CD4-positive, alpha-beta T cell (primary cell): ENCODE data around the gene KRTAP5-2. TPM values are rescaled to one million over a fixed set of nuclear protein-coding genes. Genes with fewer than 3 reads are reported as not detected.
A peak's percentile ranks its signal among the peaks of the same experiment; 100 is the strongest.

Experiments used
- ATAC-seq: fragments of 200-7000 bp; cut with Tn5 transposase; one replicate; pipeline ENCODE4 v1.10.0; 2022; ENCODE audit warnings: mild to moderate bottlenecking; ENCODE audit not compliant: poor library complexity
- CTCF ChIA-PET: fragments of 350-600 bp; sonication (Branson Sonifier 250); formaldehyde crosslinking; loops from one replicate; lab custom pipeline; 2021; ENCODE audit warnings: antibody characterized with exemption, inconsistent platforms; lab: Charles Lee
- POLR2A ChIA-PET: fragments of 350-600 bp; sonication (Branson Sonifier 250); formaldehyde crosslinking; loops from one replicate; lab custom pipeline; 2021; ENCODE audit warnings: antibody characterized with exemption, inconsistent platforms; lab: Charles Lee
- DNase-seq, 14 experiments: peaks; one replicate each; pipeline ENCODE4 v3.0.0-alpha.2; 2013 to 2020; ENCODE audit warnings: mixed read lengths in 2 of 14
- H3K27ac ChIP-seq, 2 donors: one replicate each; pipeline versions ENCODE4 v1.5.1 to v1.7.0; 2013; ENCODE audit warnings: low read length in 2 of 2, low read depth in 1 of 2, mild to moderate bottlenecking in 1 of 2
- H3K27me3 ChIP-seq, 2 experiments: 1 replicate in 1 of 2; 2 replicates in 1 of 2; pipeline versions ENCODE4 v1.6.1 to v1.7.0; 2013; ENCODE audit warnings: low read length in 2 of 2, control low read depth in 1 of 2, mild to moderate bottlenecking in 1 of 2, moderate library complexity in 1 of 2; ENCODE audit not compliant: insufficient read depth in 2 of 2, control insufficient read depth in 1 of 2
- H3K36me3 ChIP-seq: one replicate; pipeline ENCODE4 v1.6.1; 2013; ENCODE audit warnings: low read length, control low read depth; ENCODE audit not compliant: insufficient read depth
- H3K4me1 ChIP-seq: one replicate; pipeline ENCODE4 v1.6.1; 2013; ENCODE audit warnings: low read length, control low read depth; ENCODE audit not compliant: insufficient read depth
- H3K4me3 ChIP-seq: one replicate; pipeline ENCODE4 v1.5.1; 2013; ENCODE audit warnings: mild to moderate bottlenecking, low read length, moderate library complexity
- H3K9me3 ChIP-seq, 2 experiments: 1 replicate in 1 of 2; 2 replicates in 1 of 2; pipeline versions ENCODE4 v1.6.1 to v1.7.0; 2013; ENCODE audit warnings: low read length in 2 of 2, mild to moderate bottlenecking in 2 of 2, control low read depth in 1 of 2, moderate library complexity in 1 of 2; ENCODE audit not compliant: control insufficient read depth in 1 of 2, insufficient read depth in 1 of 2
- H3K27ac Mint-ChIP-seq: one replicate; pipeline ENCODE4 v1.8.0; 2020; ENCODE audit warnings: mixed read lengths
- H3K27me3 Mint-ChIP-seq: one replicate; pipeline ENCODE4 v1.8.0; 2021; ENCODE audit warnings: mixed read lengths
- H3K36me3 Mint-ChIP-seq: one replicate; pipeline ENCODE4 v1.8.0; 2021; ENCODE audit warnings: low read depth, mixed read lengths
- H3K4me1 Mint-ChIP-seq: one replicate; pipeline ENCODE4 v1.8.0; 2021; ENCODE audit warnings: low read depth, mixed read lengths
- H3K4me3 Mint-ChIP-seq: one replicate; pipeline ENCODE4 v1.8.0; 2020; ENCODE audit warnings: mild to moderate bottlenecking, mixed read lengths
- H3K9me3 Mint-ChIP-seq: one replicate; pipeline ENCODE4 v1.8.0; 2020; ENCODE audit warnings: mixed read lengths
- intact Hi-C, 2 experiments: fragments of 100-400 bp; cut with DNase I in 1 of 2; cut with micrococcal nuclease in 1 of 2; formaldehyde crosslinking; loops; one replicate each; pipeline versions ENCODE4 v1.15.1 to v1.9.0; 2023 to 2025; cut with DNase I, micrococcal nuclease
- total RNA-seq, 174 experiments: library from RNA in 2 of 174; stranded (reverse) in 2 of 174; gene quantifications; one replicate each; pipeline ENCODE4 v1.2.3 and lab custom pipeline; 2021 to 2026
- TF ChIP-seq, protein P1 (sequence below): fragments of 200-600 bp; IDR thresholded peaks from one replicate; pipeline ENCODE4 v1.8.0; 2022; ENCODE audit warnings: antibody characterized with exemption, mild to moderate bottlenecking

Gene KRTAP5-2
- total RNA-seq, 2 experiments from 2014 or later: not detected

DNA sequence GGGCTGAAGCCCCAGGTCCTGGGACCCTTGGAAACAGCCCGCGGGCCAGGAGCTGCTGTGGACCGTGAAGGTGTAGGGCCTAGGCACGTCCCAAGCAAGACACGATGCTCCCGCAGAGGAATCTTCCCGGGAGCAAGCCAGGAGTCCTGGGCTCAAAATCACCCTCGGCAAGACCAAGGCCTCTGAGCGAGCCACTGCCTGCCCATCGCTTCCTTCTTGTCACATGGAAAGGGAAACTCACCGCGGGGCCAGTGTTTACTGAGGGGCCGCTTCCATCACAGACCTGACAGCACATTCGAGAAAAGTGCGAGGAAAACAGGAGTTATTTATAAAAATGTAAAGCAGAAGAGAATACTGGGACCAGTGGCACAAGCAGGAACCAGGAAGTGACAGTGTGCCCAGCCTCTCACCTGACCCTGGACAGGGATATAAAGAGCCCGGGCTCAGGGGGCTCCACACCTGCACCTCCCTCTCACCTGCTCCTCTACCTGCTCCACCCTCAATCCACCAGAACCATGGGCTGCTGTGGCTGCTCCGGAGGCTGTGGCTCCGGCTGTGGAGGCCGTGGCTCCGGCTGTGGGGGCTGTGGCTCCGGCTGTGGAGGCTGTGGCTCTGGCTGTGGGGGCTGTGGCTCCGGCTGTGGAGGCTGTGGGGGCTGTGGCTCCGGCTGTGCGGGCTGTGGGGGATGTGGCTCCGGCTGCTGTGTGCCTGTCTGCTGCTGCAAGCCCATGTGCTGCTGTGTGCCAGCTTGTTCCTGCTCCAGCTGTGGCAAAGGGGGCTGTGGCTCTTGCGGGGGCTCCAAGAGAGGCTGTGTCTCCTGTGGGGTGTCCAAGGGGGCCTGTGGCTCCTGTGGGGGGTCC lies 31.5 kb upstream of the KRTAP5-2 start, which contains the start of gene KRTAP5-5:
TSS of gene KRTAP5-5 (plus strand) at position 450 of the 860 bp plus-strand sequence. CDS start at position 516, 66 bp downstream.
- H3K36me3 ChIP-seq: no peaks in the 10 kb centered on the region
- ATAC-seq (no peak), DNase-seq (peak in 1 of 14 experiments; percentile 18)
- TF ChIP-seq, protein P1, sequence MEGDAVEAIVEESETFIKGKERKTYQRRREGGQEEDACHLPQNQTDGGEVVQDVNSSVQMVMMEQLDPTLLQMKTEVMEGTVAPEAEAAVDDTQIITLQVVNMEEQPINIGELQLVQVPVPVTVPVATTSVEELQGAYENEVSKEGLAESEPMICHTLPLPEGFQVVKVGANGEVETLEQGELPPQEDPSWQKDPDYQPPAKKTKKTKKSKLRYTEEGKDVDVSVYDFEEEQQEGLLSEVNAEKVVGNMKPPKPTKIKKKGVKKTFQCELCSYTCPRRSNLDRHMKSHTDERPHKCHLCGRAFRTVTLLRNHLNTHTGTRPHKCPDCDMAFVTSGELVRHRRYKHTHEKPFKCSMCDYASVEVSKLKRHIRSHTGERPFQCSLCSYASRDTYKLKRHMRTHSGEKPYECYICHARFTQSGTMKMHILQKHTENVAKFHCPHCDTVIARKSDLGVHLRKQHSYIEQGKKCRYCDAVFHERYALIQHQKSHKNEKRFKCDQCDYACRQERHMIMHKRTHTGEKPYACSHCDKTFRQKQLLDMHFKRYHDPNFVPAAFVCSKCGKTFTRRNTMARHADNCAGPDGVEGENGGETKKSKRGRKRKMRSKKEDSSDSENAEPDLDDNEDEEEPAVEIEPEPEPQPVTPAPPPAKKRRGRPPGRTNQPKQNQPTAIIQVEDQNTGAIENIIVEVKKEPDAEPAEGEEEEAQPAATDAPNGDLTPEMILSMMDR: no peak
- H3K4me1 Mint-ChIP-seq: peaks cover 10% of the 10 kb centered on the region
- H3K4me1 ChIP-seq: peaks cover 10% of the 10 kb centered on the region
- H3K36me3 Mint-ChIP-seq: no peaks in the 10 kb centered on the region
- H3K4me3 ChIP-seq: no peak within 1 kb of the TSS
- H3K27ac ChIP-seq: no peak within 1 kb of the TSS
- intact Hi-C loops: loop anchor here (1.0 to 5.0 kb wide), 3 partner anchors 35 to 83 kb away; no protein-coding TSS in a partner anchor
- H3K27me3 ChIP-seq: peaks cover 12 to 17% of the 10 kb centered on the region in 2 experiments
- H3K9me3 Mint-ChIP-seq: no peaks in the 10 kb centered on the region
- ChIA-PET POLR2A (no interaction called here), CTCF (no interaction called here)
- H3K4me3 Mint-ChIP-seq: no peak within 1 kb of the TSS
- peaks cover 46% of the 10 kb centered on the region for H3K27me3 Mint-ChIP-seq
- H3K27ac Mint-ChIP-seq: no peak within 1 kb of the TSS
- no peaks in the 10 kb centered on the region for H3K9me3 ChIP-seq

GRCh38 chr11:1628506-1629325 lies 30.6 kb upstream of the KRTAP5-2 start:
- H3K4me3 Mint-ChIP-seq: no peak overlapping the region
- intact Hi-C loops: loop anchor here (1.0 to 5.0 kb wide), 4 partner anchors 34 to 82 kb away; no protein-coding TSS in a partner anchor
- peak; percentile 97 for ATAC-seq
- no peaks in the 10 kb centered on the region for H3K36me3 ChIP-seq
- ChIA-PET CTCF (interaction anchor here (1.1 kb wide), 1 partner anchor 11 kb away, joined by 3 read pairs; no protein-coding TSS in a partner anchor), POLR2A (no interaction called here)
- no peak overlapping the region for H3K27ac ChIP-seq
- H3K4me1 ChIP-seq: peaks cover 10% of the 10 kb centered on the region
- DNase-seq: peak; percentile 26 to 78 (median 56)
- H3K4me3 ChIP-seq: no peak overlapping the region
- H3K9me3 ChIP-seq: no peaks in the 10 kb centered on the region
- H3K9me3 Mint-ChIP-seq: no peaks in the 10 kb centered on the region
- peaks cover 12% of the 10 kb centered on the region in 2 experiments for H3K27me3 ChIP-seq
- TF ChIP-seq, protein P1: peak; percentile 84
- H3K27me3 Mint-ChIP-seq: peaks cover 40% of the 10 kb centered on the region
- H3K36me3 Mint-ChIP-seq: no peaks in the 10 kb centered on the region
- H3K27ac Mint-ChIP-seq: no peak overlapping the region
- peaks cover 10% of the 10 kb centered on the region for H3K4me1 Mint-ChIP-seq

- H3K4me3 Mint-ChIP-seq: no peak overlapping the region
- H3K27me3 Mint-ChIP-seq: peaks cover 21% of the 10 kb centered on the region
- Histone ChIP-seq H3K36me3 (no peaks in the 10 kb centered on the region), H3K27ac (no peak overlapping the region), H3K4me3 (no peak overlapping the region), H3K9me3 (no peaks in the 10 kb centered on the region), H3K27me3 (peaks cover 3 to 5% of the 10 kb centered on the region in 2 experiments), H3K4me1 (peaks cover 10% of the 10 kb centered on the region)
- peaks cover 4% of the 10 kb centered on the region for H3K4me1 Mint-ChIP-seq
- no peak overlapping the region for H3K27ac Mint-ChIP-seq
- no peaks in the 10 kb centered on the region for H3K9me3 Mint-ChIP-seq
- H3K36me3 Mint-ChIP-seq: no peaks in the 10 kb centered on the region
- TF ChIP-seq, protein P1: no peak
- ATAC-seq (no peak), DNase-seq (no peak)
- ChIA-PET POLR2A (no interaction called here), CTCF (no interaction called here)
- intact Hi-C loops: loop anchor here in 1 of 2 experiments (5.0 kb wide), 1 partner anchor 78 kb away; no protein-coding TSS in a partner anchor
These were observed 27.4 kb upstream of the KRTAP5-2 start for GRCh38 chr11:1625541-1625940.
